Endothelial cell of umbilical vein (primary cell): Measurements from ENCODE around the gene AMBP. TPM values are rescaled to one million over a fixed set of nuclear protein-coding genes. Genes with fewer than 3 reads are reported as not detected.

Experiments used
- BruUV-seq: library from RNA; stranded (reverse); fragments of 400-500 nt; replicated peaks from 2 replicates; lab custom pipeline; 2021; lab: Mats Ljungman, UMichigan
- CTCF ChIA-PET: fragments of 300-600, 350-600 bp; sonication (Branson Sonifier 250); formaldehyde crosslinking; loops from one replicate; lab custom pipeline; 2021; ENCODE audit warnings: antibody characterized with exemption, inconsistent platforms; lab: Charles Lee
- POLR2A ChIA-PET: fragments of 300-600, 350-600 bp; sonication (Branson Sonifier 250); formaldehyde crosslinking; loops from one replicate; lab custom pipeline; 2021; ENCODE audit warnings: antibody characterized with exemption, inconsistent platforms; lab: Charles Lee
- DNase-seq: peaks from one replicate; pipeline ENCODE4 v3.0.0-alpha.2; 2011; ENCODE audit warnings: low read depth, low spot score
- FAIRE-seq: peaks from 2 replicates; lab custom pipeline; 2011; peaks lifted over from hg19 to GRCh38; lab: Jason Lieb, UNC
- H2AFZ ChIP-seq: 2 replicates; pipeline ENCODE4 v1.6.0; 2012; ENCODE audit warnings: low read depth, low read length, control low read depth, inconsistent platforms
- H3K27ac ChIP-seq: 2 replicates; pipeline ENCODE4 v1.5.1; 2011; ENCODE audit warnings: low read depth, mild to moderate bottlenecking, control low read depth, low read length, moderate library complexity; ENCODE audit not compliant: insufficient read depth
- H3K27me3 ChIP-seq, 2 experiments: 2 replicates each; pipeline versions ENCODE4 v1.6.0 to v1.6.1; 2011; ENCODE audit warnings: low read length in 2 of 2, mixed read lengths in 1 of 2; ENCODE audit not compliant: control insufficient read depth in 2 of 2, insufficient read depth in 2 of 2
- H3K36me3 ChIP-seq, 2 experiments: 2 replicates in 1 of 2; 3 replicates in 1 of 2; pipeline ENCODE4 v1.5.1; 2011; ENCODE audit warnings: low read length in 2 of 2, mild to moderate bottlenecking in 1 of 2, moderate library complexity in 1 of 2; ENCODE audit not compliant: control insufficient read depth in 2 of 2, insufficient read depth in 2 of 2; ENCODE audit errors: extremely low read depth in 1 of 2
- H3K4me1 ChIP-seq: 3 replicates; pipeline ENCODE4 v1.5.1; 2011; ENCODE audit warnings: mild to moderate bottlenecking, low read length; ENCODE audit not compliant: control insufficient read depth, insufficient read depth; ENCODE audit errors: extremely low read depth
- H3K4me2 ChIP-seq: 2 replicates; pipeline ENCODE4 v1.6.1; 2011; ENCODE audit warnings: low read length, control low read depth, mixed read lengths; ENCODE audit not compliant: insufficient read depth
- H3K4me3 ChIP-seq, 3 experiments: fragments of 200-600 bp in 1 of 3; sonication (generic), shearing (Covaris generic) in 1 of 3; replicated peaks in 1 of 3; 2 replicates each; pipeline ENCODE4 v1.5.1; 2011 to 2016; ENCODE audit warnings: control low read depth in 3 of 3, low read length in 3 of 3, mild to moderate bottlenecking in 2 of 3, inconsistent platforms in 1 of 3, low read depth in 1 of 3, moderate library complexity in 1 of 3; ENCODE audit not compliant: insufficient read depth in 1 of 3
- H3K79me2 ChIP-seq: 2 replicates; pipeline ENCODE4 v1.6.0; 2012; ENCODE audit warnings: low read length, inconsistent platforms; ENCODE audit not compliant: control insufficient read depth, insufficient read depth
- H3K9ac ChIP-seq: replicated peaks from 2 replicates; pipeline ENCODE3; 2011; ENCODE audit warnings: low read length, control low read depth; ENCODE audit not compliant: insufficient read depth; ENCODE audit errors: extremely low read depth
- H3K9me1 ChIP-seq: replicated peaks from 3 replicates; pipeline ENCODE4 v1.6.0; 2011; ENCODE audit warnings: mild to moderate bottlenecking, low read length; ENCODE audit not compliant: control insufficient read depth, insufficient read depth; ENCODE audit errors: extremely low read depth
- H3K9me3 ChIP-seq: replicated peaks from 2 replicates; pipeline ENCODE4 v1.5.1; 2012; ENCODE audit warnings: low read length, inconsistent platforms; ENCODE audit not compliant: control insufficient read depth, insufficient read depth
- H4K20me1 ChIP-seq: replicated peaks from 2 replicates; pipeline ENCODE3; 2011; ENCODE audit warnings: mild to moderate bottlenecking, low read length; ENCODE audit not compliant: control insufficient read depth, insufficient read depth; ENCODE audit errors: extremely low read depth
- EZH2 ChIP-seq: IDR thresholded peaks from 2 replicates; pipeline ENCODE4 v1.6.1; 2012; ENCODE audit warnings: borderline replicate concordance, low read depth, mild to moderate bottlenecking, moderate library complexity, low read length, inconsistent platforms; ENCODE audit not compliant: severe bottlenecking
- FOS ChIP-seq: IDR thresholded peaks from 2 replicates; pipeline ENCODE4 v1.6.1; 2011; ENCODE audit warnings: mild to moderate bottlenecking, low read length, moderate library complexity, borderline replicate concordance; ENCODE audit not compliant: insufficient read depth
- GATA2 ChIP-seq: IDR thresholded peaks from 2 replicates; pipeline ENCODE4 v1.7.0; 2011; ENCODE audit warnings: low read depth, mild to moderate bottlenecking, moderate library complexity, mixed read lengths, low read length; ENCODE audit not compliant: insufficient read length, insufficient read depth
- JUN ChIP-seq: IDR thresholded peaks from 2 replicates; pipeline ENCODE4 v1.6.1; 2011; ENCODE audit warnings: borderline replicate concordance, low read depth; ENCODE audit not compliant: insufficient read length, insufficient read depth
- MYC ChIP-seq: IDR thresholded peaks from one replicate; pipeline ENCODE4 v1.6.1; 2011; ENCODE audit warnings: mild to moderate bottlenecking, low read depth, low read length
- POLR2A ChIP-seq: IDR thresholded peaks from 2 replicates; pipeline ENCODE4 v1.6.1; 2012; ENCODE audit warnings: low read depth, mild to moderate bottlenecking, control low read depth, low read length
- POLR2AphosphoS5 ChIP-seq: IDR thresholded peaks from 2 replicates; pipeline ENCODE4 v1.6.1; 2012; ENCODE audit warnings: low read depth, mild to moderate bottlenecking, control low read depth, low read length, moderate library complexity; ENCODE audit not compliant: insufficient read depth
- dilution Hi-C: fragments of 300-500 bp; cut with MboI; formaldehyde crosslinking; loops from one replicate; pipeline ENCODE4 v1.15.0; 2019; ENCODE audit warnings: low sequenced_read_pairs; ENCODE audit not compliant: extremely low pct_ligation_motif_present
- intact Hi-C: fragments of 100-400 bp; cut with micrococcal nuclease; formaldehyde crosslinking; loops from one replicate; pipeline ENCODE4 v1.10.0; 2022
- polyA plus RNA-seq, 4 experiments: library from polyadenylated mRNA; depleted of rRNA in 3 of 4; stranded (reverse) in 3 of 4; unstranded in 1 of 4; fragments of >200 nt; gene quantifications; 2 replicates each; pipeline versions ENCODE4 v1.2.1 to v1.2.3, GENCODE V29; 2011 to 2012; ENCODE audit warnings: missing spikeins in 1 of 4
- total RNA-seq: library from RNA; stranded (reverse); gene quantifications from 2 replicates; pipeline ENCODE4 v1.2.3, GENCODE V29; 2021
- TF ChIP-seq, protein P1 (sequence below), 2 donors: IDR thresholded peaks; 1 replicate in 1 of 2; 2 replicates in 1 of 2; pipeline ENCODE4 v1.5.1; 2011; ENCODE audit warnings: low read length in 2 of 2, mild to moderate bottlenecking in 2 of 2, moderate library complexity in 2 of 2, control low read depth in 1 of 2, inconsistent platforms in 1 of 2, low read depth in 1 of 2; ENCODE audit not compliant: insufficient read depth in 1 of 2; ENCODE audit errors: extremely low read depth in 1 of 2
- TF ChIP-seq, protein P2 (sequence below): IDR thresholded peaks from 2 replicates; pipeline ENCODE4 v1.6.1; 2011; ENCODE audit not compliant: insufficient read depth, insufficient read length

The AMBP gene
- total and polyA plus RNA-seq, 2 donors (not counting 3 experiments of a cell fraction or from before 2014, with no cell fraction given) = not detected

DNA sequence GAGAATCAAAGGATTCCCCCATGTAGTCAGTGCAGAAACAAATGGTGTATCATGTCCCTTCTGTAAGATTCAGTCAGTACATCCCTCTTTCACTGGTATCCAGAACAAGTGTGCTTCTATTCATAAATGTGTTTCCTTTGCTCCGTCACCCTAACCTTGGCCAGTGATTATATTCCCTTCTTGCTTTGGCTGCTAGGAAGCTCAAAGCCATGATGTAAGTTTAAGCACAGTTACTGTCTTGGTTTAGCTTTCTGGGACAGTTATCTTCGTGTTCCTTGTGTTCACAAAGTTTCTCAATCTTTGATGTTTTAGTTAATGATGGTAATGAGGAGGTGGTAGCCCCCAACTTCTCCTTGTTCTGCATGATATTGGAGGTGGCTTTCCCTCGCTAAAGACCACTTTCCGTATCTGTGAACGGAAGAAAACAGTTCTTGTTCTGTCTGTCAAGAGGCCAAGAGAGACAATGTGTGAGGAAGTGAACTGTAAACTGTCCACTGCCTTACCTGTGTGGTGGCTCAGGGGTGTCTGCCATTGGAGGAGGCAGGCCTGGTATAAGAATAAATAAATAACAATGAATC, 2.2 kb upstream of the AMBP start:
- no peaks in the 10 kb centered on the region for H3K36me3 ChIP-seq
- no peaks in the 10 kb centered on the region for H3K9me3 ChIP-seq
- TF ChIP-seq EZH2 (no peak), JUN (no peak), MYC (no peak), FOS (no peak), GATA2 (no peak), POLR2AphosphoS5 (no peak), POLR2A (no peak)
- TF ChIP-seq, protein P1, sequence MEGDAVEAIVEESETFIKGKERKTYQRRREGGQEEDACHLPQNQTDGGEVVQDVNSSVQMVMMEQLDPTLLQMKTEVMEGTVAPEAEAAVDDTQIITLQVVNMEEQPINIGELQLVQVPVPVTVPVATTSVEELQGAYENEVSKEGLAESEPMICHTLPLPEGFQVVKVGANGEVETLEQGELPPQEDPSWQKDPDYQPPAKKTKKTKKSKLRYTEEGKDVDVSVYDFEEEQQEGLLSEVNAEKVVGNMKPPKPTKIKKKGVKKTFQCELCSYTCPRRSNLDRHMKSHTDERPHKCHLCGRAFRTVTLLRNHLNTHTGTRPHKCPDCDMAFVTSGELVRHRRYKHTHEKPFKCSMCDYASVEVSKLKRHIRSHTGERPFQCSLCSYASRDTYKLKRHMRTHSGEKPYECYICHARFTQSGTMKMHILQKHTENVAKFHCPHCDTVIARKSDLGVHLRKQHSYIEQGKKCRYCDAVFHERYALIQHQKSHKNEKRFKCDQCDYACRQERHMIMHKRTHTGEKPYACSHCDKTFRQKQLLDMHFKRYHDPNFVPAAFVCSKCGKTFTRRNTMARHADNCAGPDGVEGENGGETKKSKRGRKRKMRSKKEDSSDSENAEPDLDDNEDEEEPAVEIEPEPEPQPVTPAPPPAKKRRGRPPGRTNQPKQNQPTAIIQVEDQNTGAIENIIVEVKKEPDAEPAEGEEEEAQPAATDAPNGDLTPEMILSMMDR (IDR thresholded peaks at IDR 0.05; ENCODE audit: extremely low read depth in 1 of 2, insufficient read depth in 1 of 2, low read depth in 1 of 2, low read length in 2 of 2) = no peak
- TF ChIP-seq, protein P2, sequence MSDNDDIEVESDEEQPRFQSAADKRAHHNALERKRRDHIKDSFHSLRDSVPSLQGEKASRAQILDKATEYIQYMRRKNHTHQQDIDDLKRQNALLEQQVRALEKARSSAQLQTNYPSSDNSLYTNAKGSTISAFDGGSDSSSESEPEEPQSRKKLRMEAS = no peak
- H3K4me3 ChIP-seq = no peak overlapping the region
- BruUV-seq = no TSS peak
- no peak overlapping the region for H3K4me2 ChIP-seq
- dilution Hi-C loops (loop anchor here (25.0 kb wide), 1 partner anchor 207 kb away; no protein-coding TSS in a partner anchor), intact Hi-C loops (no loop called here)
- ChIA-PET POLR2A (no interaction called here), CTCF (interaction anchor here (1.0 to 3.8 kb wide), 3 partner anchors 24 to 211 kb away, joined by 3 to 15 read pairs (median 4); no protein-coding TSS in a partner anchor)
- no peaks in the 10 kb centered on the region for H3K9me1 ChIP-seq
- no peak overlapping the region for H3K27ac ChIP-seq
- H3K9ac ChIP-seq = no peak overlapping the region
- H4K20me1 ChIP-seq = no peaks in the 10 kb centered on the region
- peak; percentile 50 for FAIRE-seq
- no peak overlapping the region for H2AFZ ChIP-seq
- H3K27me3 ChIP-seq = peaks cover 3 to 16% of the 10 kb centered on the region in 2 experiments
- H3K79me2 ChIP-seq = no peaks in the 10 kb centered on the region
- H3K4me1 ChIP-seq = no peaks in the 10 kb centered on the region
- no peak for DNase-seq
